Smooth muscle cell (in vitro differentiated cells): Measurements from ENCODE around the gene GPC6. TPM values are rescaled to one million over a fixed set of nuclear protein-coding genes. Genes with fewer than 3 reads are reported as not detected.

Experiments used
- DNase-seq: peaks from one replicate; lab custom pipeline; 2025; ENCODE audit not compliant: unreplicated experiment; lab: John Stamatoyannopoulos, UW
- H2AFZ ChIP-seq: fragments of 200-600 bp; sonication (generic); 2 replicates; pipeline ENCODE4 v1.6.0; 2016; ENCODE audit warnings: antibody characterized with exemption, low read depth, mild to moderate bottlenecking
- H3F3A ChIP-seq: fragments of 200-600 bp; sonication (generic); 2 replicates; pipeline ENCODE4 v1.6.0; 2017; ENCODE audit warnings: antibody characterized with exemption, low read depth
- H3K27ac ChIP-seq: fragments of 200-600 bp; sonication (generic); 2 replicates; pipeline ENCODE4 v1.5.1; 2016; ENCODE audit warnings: low read depth, mild to moderate bottlenecking
- H3K27me3 ChIP-seq: fragments of 200-600 bp; sonication (generic); 2 replicates; pipeline ENCODE4 v1.6.1; 2016; ENCODE audit warnings: low read depth, mild to moderate bottlenecking
- H3K36me3 ChIP-seq: fragments of 200-600 bp; sonication (generic); 2 replicates; pipeline ENCODE4 v1.5.1; 2016; ENCODE audit warnings: low read depth
- H3K4me1 ChIP-seq: fragments of 200-600 bp; sonication (generic); 2 replicates; pipeline ENCODE4 v1.5.1; 2016; ENCODE audit warnings: low read depth
- H3K4me2 ChIP-seq: fragments of 200-600 bp; sonication (generic); 2 replicates; pipeline ENCODE4 v1.6.0; 2016; ENCODE audit warnings: mild to moderate bottlenecking
- H3K4me3 ChIP-seq: fragments of 200-600 bp; sonication (generic); 2 replicates; pipeline ENCODE4 v1.5.1; 2016; ENCODE audit warnings: mild to moderate bottlenecking
- H3K79me2 ChIP-seq: fragments of 200-600 bp; sonication (generic); 2 replicates; pipeline ENCODE4 v1.6.0; 2016; ENCODE audit warnings: low read depth, mild to moderate bottlenecking
- H3K9ac ChIP-seq: fragments of 200-600 bp; sonication (generic); 2 replicates; pipeline ENCODE4 v1.6.0; 2016; ENCODE audit warnings: low read depth
- H3K9me3 ChIP-seq: fragments of 200-600 bp; sonication (generic); replicated peaks from 2 replicates; pipeline ENCODE4 v1.5.1; 2016; ENCODE audit warnings: low read depth
- H4K20me1 ChIP-seq: fragments of 200-600 bp; sonication (generic); 2 replicates; pipeline ENCODE4 v1.6.0; 2016; ENCODE audit warnings: low read depth
- CTCF ChIP-seq: fragments of 200-600 bp; sonication (generic); IDR thresholded peaks from 2 replicates; pipeline ENCODE4 v1.5.1; 2017; ENCODE audit warnings: borderline replicate concordance, mild to moderate bottlenecking, antibody characterized with exemption; ENCODE audit not compliant: insufficient read depth, poor library complexity, severe bottlenecking
- WGBS: methylation state at CpG from one replicate; pipeline ENCODE4 v1.1.7; 2016; ENCODE audit warnings: low lambda C conversion rate; 5-methylcytosine and 5-hydroxymethylcytosine counted together
- polyA plus RNA-seq: library from polyadenylated mRNA; unstranded; fragments of >200 nt; fragmentation: Nextera tagmentation; extraction: Ambion mirVana; gene quantifications from 2 replicates; pipeline ENCODE4 v1.2.1, GENCODE V29; 2016
- total RNA-seq: library from RNA; depleted of rRNA; stranded (reverse); fragments of >200 nt; gene quantifications from 2 replicates; pipeline ENCODE4 v1.2.3, GENCODE V29; 2014

Gene GPC6
- total and polyA plus RNA-seq, 2 experiments from 2014 or later = 19.7 to 68.5 TPM

GRCh38 chr13:94280845-94281244, 1054.2 kb downstream of the GPC6 start:
- Histone ChIP-seq H3K79me2 (no peaks in the 10 kb centered on the region), H3K9ac (no peak overlapping the region), H3K27me3 (no peaks in the 10 kb centered on the region), H2AFZ (no peak overlapping the region), H3K27ac (no peak overlapping the region), H3K4me3 (no peak overlapping the region), H3F3A (no peaks in the 10 kb centered on the region), H3K4me1 (no peaks in the 10 kb centered on the region), H3K4me2 (no peak overlapping the region), H4K20me1 (no peaks in the 10 kb centered on the region), H3K36me3 (no peaks in the 10 kb centered on the region), H3K9me3 (peaks cover 3% of the 10 kb centered on the region)
- no peak for TF ChIP-seq CTCF
- DNase-seq = no peak

GRCh38 chr13:94286581-94286980, 1060.0 kb downstream of the GPC6 start:
- H3K27me3 ChIP-seq = no peaks in the 10 kb centered on the region
- H3F3A ChIP-seq = no peaks in the 10 kb centered on the region
- no peaks in the 10 kb centered on the region for H3K4me1 ChIP-seq
- H3K79me2 ChIP-seq = no peaks in the 10 kb centered on the region
- H3K9me3 ChIP-seq = no peaks in the 10 kb centered on the region
- H2AFZ ChIP-seq = no peak overlapping the region
- no peak overlapping the region for H3K4me3 ChIP-seq
- WGBS = 86% methylated on average over 3 of the region's 3 CpGs
- TF ChIP-seq CTCF = no peak
- no peak for DNase-seq
- no peak overlapping the region for H3K9ac ChIP-seq
- H4K20me1 ChIP-seq = no peaks in the 10 kb centered on the region
- H3K4me2 ChIP-seq = no peak overlapping the region
- H3K36me3 ChIP-seq = no peaks in the 10 kb centered on the region
- no peak overlapping the region for H3K27ac ChIP-seq

GRCh38 chr13:94291631-94292322, 1065.2 kb downstream of the GPC6 start:
- H3K79me2 ChIP-seq = no peaks in the 10 kb centered on the region
- TF ChIP-seq CTCF = no peak
- H3K4me3 ChIP-seq = no peak overlapping the region
- no peaks in the 10 kb centered on the region for H3K27me3 ChIP-seq
- H3K27ac ChIP-seq = no peak overlapping the region
- no peaks in the 10 kb centered on the region for H4K20me1 ChIP-seq
- no peak overlapping the region for H3K4me2 ChIP-seq
- H3F3A ChIP-seq = no peaks in the 10 kb centered on the region
- DNase-seq = no peak
- WGBS = 100% methylated on average over 5 of the region's 5 CpGs
- no peak overlapping the region for H3K9ac ChIP-seq
- no peak overlapping the region for H2AFZ ChIP-seq
- no peaks in the 10 kb centered on the region for H3K36me3 ChIP-seq
- no peaks in the 10 kb centered on the region for H3K9me3 ChIP-seq
- no peaks in the 10 kb centered on the region for H3K4me1 ChIP-seq

GRCh38 chr13:94292323-94292640, 1065.7 kb downstream of the GPC6 start:
- Histone ChIP-seq H3K9ac (no peak overlapping the region), H4K20me1 (no peaks in the 10 kb centered on the region), H3K4me3 (no peak overlapping the region), H3F3A (no peaks in the 10 kb centered on the region), H3K36me3 (no peaks in the 10 kb centered on the region), H3K4me1 (no peaks in the 10 kb centered on the region), H3K27me3 (no peaks in the 10 kb centered on the region), H3K4me2 (no peak overlapping the region), H3K9me3 (no peaks in the 10 kb centered on the region), H3K79me2 (no peaks in the 10 kb centered on the region), H2AFZ (no peak overlapping the region), H3K27ac (no peak overlapping the region)
- 96% methylated on average over 1 of the region's 1 CpG for WGBS
- TF ChIP-seq CTCF = no peak
- DNase-seq = no peak
